ENCODE measurements around the gene HAUS3.

GRCh38 chr4:2245057-2245786 lies 3.3 kb upstream of the HAUS3 start:
- TF ChIP-seq CTCF (IDR thresholded peaks at IDR 0.05): no peak
- TF ChIP-seq REST (IDR thresholded peaks at IDR 0.05; ENCODE audit: insufficient read depth in 1 of 2, low read depth in 2 of 2, low read length in 1 of 2): no peak
